ENCODE measurements around the gene TULP1. TPM values are rescaled to one million over a fixed set of nuclear protein-coding genes. Genes with fewer than 3 reads are reported as not detected.

TULP1 gene
- total RNA-seq, 2 experiments from 2014 or later = not detected

DNA sequence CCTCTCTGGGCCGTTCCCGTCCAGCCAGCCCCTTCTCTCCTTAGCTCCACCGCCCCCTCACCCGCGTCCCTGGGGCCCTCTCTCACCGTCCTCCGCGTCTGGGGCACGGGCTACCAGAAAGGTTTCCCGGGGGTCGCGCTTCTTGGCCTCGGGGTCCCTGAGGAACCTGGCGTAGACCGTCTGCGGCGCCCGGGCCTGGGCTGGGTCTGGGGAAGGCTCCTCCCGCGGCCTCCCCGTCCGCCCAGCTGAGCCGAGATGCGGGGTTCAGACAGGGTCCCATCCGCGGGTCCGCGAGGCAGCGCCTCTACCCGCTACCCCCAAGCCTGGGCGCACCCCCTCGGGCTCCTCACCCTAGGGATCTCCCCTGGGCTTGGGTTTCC is 1.1 kb downstream of the TULP1 start:
- no peak overlapping the region for H3K4me3 ChIP-seq (ENCODE audit: low read length)
- Mint-ChIP-seq H3K4me1 (ENCODE audit: low read depth) (no peaks in the 10 kb centered on the region), H3K9me3 (no peaks in the 10 kb centered on the region), H3K27me3 (peaks cover 21% of the 10 kb centered on the region), H3K36me3 (ENCODE audit: low read depth) (no peaks in the 10 kb centered on the region), H3K27ac (no peak overlapping the region), H3K4me3 (no peak overlapping the region)
- no peak overlapping the region for H3K27ac ChIP-seq (ENCODE audit: low read depth in 1 of 2, low read length in 2 of 2)
- no peaks in the 10 kb centered on the region for H3K36me3 ChIP-seq (ENCODE audit: insufficient read depth, low read length)
- ChIA-PET POLR2A (no interaction called here), CTCF (no interaction called here)
- intact Hi-C loops (cut with DNase I, micrococcal nuclease) = no loop called here
- peaks cover 4% of the 10 kb centered on the region for H3K4me1 ChIP-seq (ENCODE audit: insufficient read depth, low read length)
- DNase-seq = no peak
- no peak for ATAC-seq (ENCODE audit: poor library complexity)
- no peak for TF ChIP-seq CTCF (IDR thresholded peaks at IDR 0.05)
- H3K9me3 ChIP-seq (ENCODE audit: control insufficient read depth in 1 of 2, insufficient read depth in 1 of 2, low read length in 2 of 2) = peaks cover 0 to 10% of the 10 kb centered on the region in 2 experiments
- H3K27me3 ChIP-seq (ENCODE audit: control insufficient read depth in 1 of 2, insufficient read depth in 2 of 2, low read length in 2 of 2) = peaks cover 17 to 18% of the 10 kb centered on the region in 2 experiments

DNA sequence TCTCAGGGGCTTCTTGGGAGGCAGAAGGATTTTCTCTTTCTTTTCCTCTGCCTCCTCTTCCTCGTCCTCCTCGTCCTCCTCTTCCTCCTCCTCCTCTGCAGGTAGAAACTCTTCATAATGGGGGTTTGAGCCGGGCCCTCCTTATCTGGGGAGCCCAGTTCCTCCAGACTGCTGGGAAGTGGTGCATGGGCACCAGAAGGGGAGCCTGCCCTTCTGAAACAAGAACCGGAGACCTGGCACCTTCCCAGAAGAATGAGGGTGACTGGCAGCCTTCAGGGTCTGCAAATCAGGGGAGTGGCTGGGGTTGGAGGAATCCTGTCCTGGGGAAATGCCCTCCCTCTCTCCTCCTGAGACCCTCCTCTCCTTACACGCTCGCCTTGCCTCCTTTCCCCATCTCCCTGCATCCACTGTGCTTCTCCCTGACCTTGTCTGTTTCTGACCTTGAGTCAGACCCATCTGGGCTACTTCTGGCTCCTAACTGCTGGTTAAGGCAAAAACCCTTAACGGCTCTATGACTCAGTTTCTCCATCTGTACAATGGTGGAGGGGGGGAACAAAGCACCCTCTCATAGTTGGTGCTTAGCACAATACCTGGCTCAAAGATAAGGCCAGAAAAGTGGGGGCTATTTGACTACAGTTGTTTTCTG is 1.7 kb downstream of the TULP1 start:
- ChIA-PET CTCF (no interaction called here), POLR2A (no interaction called here)
- Histone ChIP-seq H3K9me3 (ENCODE audit: control insufficient read depth in 1 of 2, insufficient read depth in 1 of 2, low read length in 2 of 2) (peaks cover 0 to 10% of the 10 kb centered on the region in 2 experiments), H3K27ac (ENCODE audit: low read depth in 1 of 2, low read length in 2 of 2) (no peak overlapping the region), H3K4me3 (ENCODE audit: low read length) (no peak overlapping the region), H3K36me3 (ENCODE audit: insufficient read depth, low read length) (no peaks in the 10 kb centered on the region), H3K4me1 (ENCODE audit: insufficient read depth, low read length) (peaks cover 4% of the 10 kb centered on the region), H3K27me3 (ENCODE audit: control insufficient read depth in 1 of 2, insufficient read depth in 2 of 2, low read length in 2 of 2) (peaks cover 17 to 18% of the 10 kb centered on the region in 2 experiments)
- Mint-ChIP-seq H3K27ac (no peak overlapping the region), H3K9me3 (no peaks in the 10 kb centered on the region), H3K4me3 (no peak overlapping the region), H3K27me3 (peaks cover 21% of the 10 kb centered on the region), H3K36me3 (ENCODE audit: low read depth) (no peaks in the 10 kb centered on the region), H3K4me1 (ENCODE audit: low read depth) (no peaks in the 10 kb centered on the region)
- DNase-seq = no peak
- no peak for ATAC-seq (ENCODE audit: poor library complexity)
- intact Hi-C loops (cut with DNase I, micrococcal nuclease) = no loop called here
- TF ChIP-seq CTCF (IDR thresholded peaks at IDR 0.05) = no peak

- TF ChIP-seq CTCF (IDR thresholded peaks at IDR 0.05) = no peak
- Histone ChIP-seq H3K4me1 (ENCODE audit: insufficient read depth, low read length) (peaks cover 4% of the 10 kb centered on the region), H3K36me3 (ENCODE audit: insufficient read depth, low read length) (no peaks in the 10 kb centered on the region), H3K4me3 (ENCODE audit: low read length) (no peak overlapping the region), H3K27ac (ENCODE audit: low read depth in 1 of 2, low read length in 2 of 2) (no peak overlapping the region), H3K9me3 (ENCODE audit: control insufficient read depth in 1 of 2, insufficient read depth in 1 of 2, low read length in 2 of 2) (peaks cover 0 to 10% of the 10 kb centered on the region in 2 experiments), H3K27me3 (ENCODE audit: control insufficient read depth in 1 of 2, insufficient read depth in 2 of 2, low read length in 2 of 2) (peaks cover 21 to 24% of the 10 kb centered on the region in 2 experiments)
- ChIA-PET POLR2A (no interaction called here), CTCF (no interaction called here)
- Mint-ChIP-seq H3K4me1 (ENCODE audit: low read depth) (no peaks in the 10 kb centered on the region), H3K4me3 (no peak overlapping the region), H3K9me3 (no peaks in the 10 kb centered on the region), H3K27ac (no peak overlapping the region), H3K36me3 (ENCODE audit: low read depth) (no peaks in the 10 kb centered on the region), H3K27me3 (peaks cover 17% of the 10 kb centered on the region)
- ATAC-seq (ENCODE audit: poor library complexity) (no peak), DNase-seq (no peak)
- intact Hi-C loops (cut with DNase I, micrococcal nuclease) = no loop called here
Observed at GRCh38 chr6:35508542-35508941, 4.2 kb downstream of the TULP1 start.

Measured in CD4-positive, alpha-beta T cell (primary cell).